K562 (cell line): Measurements from ENCODE around the gene GRAMD4.

Experiments
- CBX2 ChIP-seq: fragments of 200-600 bp; sonication (generic); IDR thresholded peaks from one replicate; pipeline ENCODE4 v1.6.1; 2012; ENCODE audit warnings: mild to moderate bottlenecking, low read length, inconsistent platforms; ENCODE audit not compliant: insufficient read depth, poor library complexity, severe bottlenecking
- ERF ChIP-seq: fragments of 450-650 bp; formaldehyde crosslinking; IDR thresholded peaks from 2 replicates; pipeline ENCODE4 v1.4.0; 2020; ENCODE audit warnings: mild to moderate bottlenecking, mixed read lengths
- HDAC6 ChIP-seq: IDR thresholded peaks from 2 replicates; pipeline ENCODE4 v1.6.1; 2012; ENCODE audit warnings: low read depth, mild to moderate bottlenecking, control low read depth, inconsistent platforms, low read length, moderate library complexity

- TF ChIP-seq CBX2, result no peak
- no peak for TF ChIP-seq ERF (CRISPR knock-in tag)
- TF ChIP-seq HDAC6, result no peak
Observed at GRCh38 chr22:46612341-46612903, 7.8 kb upstream of the GRAMD4 start.
